Measurements from ENCODE around the gene PROC.

DNA sequence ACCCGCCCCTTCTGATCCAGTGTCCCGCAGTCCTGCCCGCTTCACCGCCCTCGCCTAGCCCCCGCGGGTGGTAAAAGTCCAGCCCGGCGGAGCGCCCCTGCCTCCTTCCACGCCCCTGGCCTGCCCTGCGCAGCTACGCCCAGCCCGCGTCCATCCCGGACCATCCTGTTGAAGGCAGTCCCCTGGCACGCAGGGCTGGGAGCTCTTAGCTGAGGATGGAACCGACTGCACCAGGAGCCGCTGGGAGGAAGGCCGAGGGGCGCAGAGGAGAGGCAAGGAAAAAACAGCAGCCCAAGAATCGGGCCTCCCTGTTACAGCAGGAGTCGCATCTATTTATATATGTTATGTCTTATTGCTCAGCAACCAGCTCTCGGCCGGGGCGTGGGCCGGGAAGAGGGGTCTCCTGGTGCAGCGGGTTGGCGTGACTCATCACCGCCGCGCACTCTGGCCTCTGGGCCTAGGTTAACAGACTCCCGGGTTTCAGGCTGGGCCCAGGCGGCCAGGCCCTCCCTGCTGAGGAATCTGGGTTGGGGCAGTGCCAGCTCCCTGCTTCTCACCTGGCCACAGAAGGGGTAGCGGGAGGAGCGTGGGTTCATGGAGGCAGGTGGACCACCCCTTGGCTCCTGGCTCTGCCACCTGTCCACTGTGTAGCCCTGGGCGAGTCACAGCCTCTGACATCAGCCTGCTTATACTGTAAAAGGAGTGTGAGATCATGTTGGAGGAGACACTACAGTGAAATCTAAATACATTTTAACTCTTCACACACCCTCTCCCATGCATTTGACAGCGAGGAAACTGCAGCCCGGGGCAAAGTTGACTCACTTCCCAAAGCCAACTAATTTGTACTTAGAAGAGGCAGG lies 17.1 kb upstream of the PROC start:
- TF ChIP-seq, protein P1, sequence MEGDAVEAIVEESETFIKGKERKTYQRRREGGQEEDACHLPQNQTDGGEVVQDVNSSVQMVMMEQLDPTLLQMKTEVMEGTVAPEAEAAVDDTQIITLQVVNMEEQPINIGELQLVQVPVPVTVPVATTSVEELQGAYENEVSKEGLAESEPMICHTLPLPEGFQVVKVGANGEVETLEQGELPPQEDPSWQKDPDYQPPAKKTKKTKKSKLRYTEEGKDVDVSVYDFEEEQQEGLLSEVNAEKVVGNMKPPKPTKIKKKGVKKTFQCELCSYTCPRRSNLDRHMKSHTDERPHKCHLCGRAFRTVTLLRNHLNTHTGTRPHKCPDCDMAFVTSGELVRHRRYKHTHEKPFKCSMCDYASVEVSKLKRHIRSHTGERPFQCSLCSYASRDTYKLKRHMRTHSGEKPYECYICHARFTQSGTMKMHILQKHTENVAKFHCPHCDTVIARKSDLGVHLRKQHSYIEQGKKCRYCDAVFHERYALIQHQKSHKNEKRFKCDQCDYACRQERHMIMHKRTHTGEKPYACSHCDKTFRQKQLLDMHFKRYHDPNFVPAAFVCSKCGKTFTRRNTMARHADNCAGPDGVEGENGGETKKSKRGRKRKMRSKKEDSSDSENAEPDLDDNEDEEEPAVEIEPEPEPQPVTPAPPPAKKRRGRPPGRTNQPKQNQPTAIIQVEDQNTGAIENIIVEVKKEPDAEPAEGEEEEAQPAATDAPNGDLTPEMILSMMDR (IDR thresholded peaks at IDR 0.05): no peak
- no peak for TF ChIP-seq POLR2A (IDR thresholded peaks at IDR 0.05)
